GM12878 (cell line): ENCODE measurements around the gene HSPB6. TPM values are rescaled to one million over a fixed set of nuclear protein-coding genes. Genes with fewer than 3 reads are reported as not detected.

Source experiments
- ATAC-seq: fragments of 200-7000 bp; cut with Tn5 transposase; 3 replicates; pipeline ENCODE4 v1.9.1; 2020; ENCODE audit warnings: mild to moderate bottlenecking, moderate library complexity
- BruUV-seq: library from RNA; stranded (reverse); fragments of 400-500 nt; replicated peaks from 2 replicates; lab custom pipeline; 2021; lab: Mats Ljungman, UMichigan
- CTCF ChIA-PET: fragments of 300-600 bp; sonication (Branson Sonifier 250); formaldehyde crosslinking; extraction: SDS; loops from one replicate; lab custom pipeline; 2021; ENCODE audit warnings: inconsistent platforms; lab: Yijun Ruan, JAX
- POLR2A ChIA-PET: fragments of 350-600 bp; formaldehyde crosslinking; extraction: SDS; loops from one replicate; lab custom pipeline; 2021; ENCODE audit warnings: inconsistent platforms; lab: Charles Lee
- RAD21 ChIA-PET: fragments of 300-600 bp; sonication (Branson Sonifier 250); formaldehyde crosslinking; loops from one replicate; lab custom pipeline; 2023; ENCODE audit warnings: antibody characterized with exemption; ENCODE audit not compliant: unreplicated experiment; lab: Charles Lee
- SMC1A ChIA-PET: fragments of 300-600 bp; sonication (Branson Sonifier 250); formaldehyde crosslinking; loops from one replicate; lab custom pipeline; 2023; ENCODE audit not compliant: unreplicated experiment, uncharacterized antibody; lab: Charles Lee
- DNase-seq: peaks from one replicate; pipeline ENCODE4 v3.0.0-alpha.2; 2011; ENCODE audit warnings: low read depth, low spot score
- FAIRE-seq: peaks from 3 replicates; lab custom pipeline; 2011; peaks lifted over from hg19 to GRCh38; lab: Jason Lieb, UNC
- H2AFZ ChIP-seq: 2 replicates; pipeline ENCODE4 v1.6.0; 2011; ENCODE audit warnings: low read depth, low read length, control low read depth; ENCODE audit not compliant: control insufficient read depth
- H3K27ac ChIP-seq: 2 replicates; pipeline ENCODE4 v1.5.1; 2011; ENCODE audit warnings: control low read depth; ENCODE audit not compliant: control insufficient read depth, insufficient read depth
- H3K27me3 ChIP-seq, 2 experiments: replicated peaks in 1 of 2; 2 replicates each; pipeline versions ENCODE4 v1.6.0 to v1.6.1; 2011; ENCODE audit warnings: low read length in 1 of 2; ENCODE audit not compliant: control insufficient read depth in 2 of 2, insufficient read depth in 2 of 2
- H3K36me3 ChIP-seq, 2 experiments: 2 replicates each; pipeline ENCODE4 v1.5.1; 2011; ENCODE audit warnings: low read length in 1 of 2; ENCODE audit not compliant: control insufficient read depth in 2 of 2, insufficient read depth in 2 of 2
- H3K4me1 ChIP-seq: 2 replicates; pipeline ENCODE4 v1.6.1; 2011; ENCODE audit warnings: mild to moderate bottlenecking, low read length, moderate library complexity, mixed read lengths; ENCODE audit not compliant: control insufficient read depth, insufficient read depth
- H3K4me2 ChIP-seq: 2 replicates; pipeline ENCODE4 v1.6.0; 2011; ENCODE audit warnings: control low read depth; ENCODE audit not compliant: control insufficient read depth, insufficient read depth
- H3K4me3 ChIP-seq: fragments of 200-600 bp; sonication (generic); 2 replicates; pipeline ENCODE4 v1.5.1; 2016
- H3K79me2 ChIP-seq: 2 replicates; pipeline ENCODE4 v1.6.0; 2011; ENCODE audit warnings: low read length; ENCODE audit not compliant: control insufficient read depth, insufficient read depth
- H3K9ac ChIP-seq: 2 replicates; pipeline ENCODE4 v1.8.0; 2011; ENCODE audit warnings: low read length, control low read depth, mixed read lengths; ENCODE audit not compliant: control insufficient read depth, insufficient read depth
- H3K9me3 ChIP-seq: replicated peaks from 3 replicates; pipeline ENCODE4 v1.5.1; 2011; ENCODE audit warnings: mild to moderate bottlenecking, low read length; ENCODE audit not compliant: control insufficient read depth, insufficient read depth
- H4K20me1 ChIP-seq: 2 replicates; pipeline ENCODE4 v1.6.0; 2011; ENCODE audit not compliant: control insufficient read depth, insufficient read depth
- CBFB ChIP-seq: IDR thresholded peaks from 2 replicates; pipeline ENCODE4 v1.6.1; 2016; ENCODE audit warnings: antibody characterized with exemption, low read depth
- CHD4 ChIP-seq: fragments of 200-600 bp; sonication (generic); IDR thresholded peaks from 2 replicates; pipeline ENCODE4 v1.6.1; 2016; ENCODE audit warnings: mild to moderate bottlenecking
- E2F8 ChIP-seq: fragments of 450-650 bp; IDR thresholded peaks from 2 replicates; pipeline ENCODE4 v1.6.1; 2018; ENCODE audit warnings: mild to moderate bottlenecking, low read depth, moderate library complexity; ENCODE audit not compliant: partially characterized antibody
- MAX ChIP-seq: IDR thresholded peaks from 2 replicates; pipeline ENCODE4 v1.6.1; 2012; ENCODE audit warnings: low read depth, low read length, improper control_type of control experiment
- MLLT1 ChIP-seq: fragments of 450-650 bp; IDR thresholded peaks from 2 replicates; pipeline ENCODE4 v1.6.1; 2016; ENCODE audit warnings: mild to moderate bottlenecking
- NKRF ChIP-seq: fragments of 450-650 bp; conservative IDR thresholded peaks from 2 replicates; pipeline ENCODE4 v1.6.1; 2017; ENCODE audit warnings: mild to moderate bottlenecking, moderate library complexity
- PAX5 ChIP-seq: IDR thresholded peaks from 2 replicates; pipeline ENCODE4 v1.6.1; 2011; ENCODE audit warnings: low read depth, low read length, borderline replicate concordance
- PKNOX1 ChIP-seq: fragments of 450-650 bp; IDR thresholded peaks from 2 replicates; pipeline ENCODE4 v1.6.1; 2016; ENCODE audit warnings: mild to moderate bottlenecking
- SREBF1 ChIP-seq: IDR thresholded peaks from 2 replicates; pipeline ENCODE4 v1.6.1; 2012; ENCODE audit warnings: mild to moderate bottlenecking, low read length
- SREBF2 ChIP-seq: IDR thresholded peaks from 2 replicates; pipeline ENCODE4 v1.6.1; 2012; ENCODE audit warnings: mild to moderate bottlenecking, low read length
- TAF1 ChIP-seq: IDR thresholded peaks from 2 replicates; pipeline ENCODE4 v1.6.1; 2011; ENCODE audit warnings: mild to moderate bottlenecking, low read depth, low read length, borderline replicate concordance
- ZBTB33 ChIP-seq: fragments of 450-650 bp; IDR thresholded peaks from 2 replicates; pipeline ENCODE4 v1.6.1; 2017; ENCODE audit warnings: mild to moderate bottlenecking
- WGBS: methylation state at CpG from one replicate; pipeline ENCODE4 v1.1.6; 2016; ENCODE audit warnings: low lambda C conversion rate; ENCODE audit not compliant: insufficient replicate concordance, insufficient coverage; ENCODE audit errors: missing lambda C conversion rate; 5-methylcytosine and 5-hydroxymethylcytosine counted together
- in situ Hi-C: fragments of 300-500 bp; cut with MboI; formaldehyde crosslinking; loops from 9 replicates; pipeline ENCODE4 v1.14.3; 2018; ENCODE audit warnings: mixed read lengths
- intact Hi-C: fragments of 100-400 bp; cut with micrococcal nuclease; formaldehyde crosslinking; loops from one replicate; pipeline ENCODE4 v1.14.2; 2022; ENCODE audit not compliant: unreplicated experiment
- polyA plus RNA-seq, 11 experiments: library from polyadenylated mRNA; depleted of rRNA in 4 of 11; unstranded in 6 of 11; stranded (reverse) in 5 of 11; fragments of >200 nt; fragmentation: Nextera tagmentation in 4 of 11; fragmentation: Illumina TruSeq in 1 of 11; extraction: Ambion mirVana in 4 of 11; extraction: Trizol in 1 of 11; gene quantifications; 1 replicate in 1 of 11; 2 replicates in 10 of 11; pipeline versions ENCODE4 v1.2.1 to v1.2.3, GENCODE V29; 2011 to 2016; ENCODE audit warnings: inconsistent platforms in 2 of 11, missing spikeins in 2 of 11, low read depth in 1 of 11
- total RNA-seq, 4 experiments: library from RNA; depleted of rRNA in 3 of 4; stranded (reverse); fragments of >200 nt in 3 of 4; fragmentation: Illumina TruSeq in 1 of 4; extraction: Trizol in 1 of 4; gene quantifications; 2 replicates each; pipeline versions ENCODE4 v1.2.1 to v1.2.3, GENCODE V29; 2013 to 2021

Gene HSPB6
- total and polyA plus RNA-seq, 10 of the 15 experiments (the other 5 are each of a cell fraction or from before 2014, with no cell fraction given): 0.09 to 1.6 (median 0.36) TPM; not detected in 4

GRCh38 chr19:35785339-35785627 is 28.5 kb upstream of the HSPB6 start (continued):
- TF ChIP-seq PKNOX1 (no peak), MAX (no peak), E2F8 (no peak), CHD4 (no peak), SREBF2 (no peak), TAF1 (no peak)
- TF ChIP-seq, all 136 proteins: peak for 0

GRCh38 chr19:35784503-35785338 is 27.9 kb upstream of the HSPB6 start:
- SMC1A ChIA-PET: no interaction called here
- no peaks in the 10 kb centered on the region for H4K20me1 ChIP-seq
- FAIRE-seq: no peak
- no peaks in the 10 kb centered on the region for H3K79me2 ChIP-seq
- in situ Hi-C loops (no loop called here), intact Hi-C loops (no loop called here)
- POLR2A ChIA-PET: no interaction called here
- no peaks in the 10 kb centered on the region for H3K4me1 ChIP-seq
- H3K27me3 ChIP-seq: no peaks in the 10 kb centered on the region
- no peak overlapping the region for H3K9ac ChIP-seq
- CTCF ChIA-PET: interaction anchor here (0.6 kb wide), 1 partner anchor 90 kb away, joined by 3 read pairs; no protein-coding TSS in a partner anchor
- H3K4me2 ChIP-seq: no peak overlapping the region
- DNase-seq: no peak
- BruUV-seq: no TSS peak
- no peak overlapping the region for H3K27ac ChIP-seq
- RAD21 ChIA-PET: interaction anchor here (0.6 kb wide), 1 partner anchor 100 kb away, joined by 3 read pairs; no protein-coding TSS in a partner anchor
- ATAC-seq: no peak
- no peak overlapping the region for H2AFZ ChIP-seq
- H3K4me3 ChIP-seq: no peak overlapping the region
- H3K36me3 ChIP-seq: no peaks in the 10 kb centered on the region; a peak in 1 of 4 replicates
- no peaks in the 10 kb centered on the region for H3K9me3 ChIP-seq
- WGBS: 64% methylated on average over 20 of the region's 45 CpGs
- TF ChIP-seq CBFB (no peak), NKRF (no peak), TAF1 (no peak), ZBTB33 (no peak), PAX5 (no peak), MLLT1 (no peak), SREBF1 (no peak)
